NCI-H1105 treated with DMSO at 0.1 percent for 48 hours (cell line): ENCODE results near the gene ACAA2.
"Not testable (repeated sequence)": the region's sequence is repeated elsewhere in the genome, so short reads cannot be mapped to it uniquely, and the experiment has no call there.

Experiments used
- DNase-seq: peaks from one replicate; lab custom pipeline; 2025; lab: John Stamatoyannopoulos, UW

ACAA2 gene

GRCh38 chr18:49811151-49811938, 2.0 kb downstream of the ACAA2 start:
- DNase-seq = peak; percentile 42

DNA sequence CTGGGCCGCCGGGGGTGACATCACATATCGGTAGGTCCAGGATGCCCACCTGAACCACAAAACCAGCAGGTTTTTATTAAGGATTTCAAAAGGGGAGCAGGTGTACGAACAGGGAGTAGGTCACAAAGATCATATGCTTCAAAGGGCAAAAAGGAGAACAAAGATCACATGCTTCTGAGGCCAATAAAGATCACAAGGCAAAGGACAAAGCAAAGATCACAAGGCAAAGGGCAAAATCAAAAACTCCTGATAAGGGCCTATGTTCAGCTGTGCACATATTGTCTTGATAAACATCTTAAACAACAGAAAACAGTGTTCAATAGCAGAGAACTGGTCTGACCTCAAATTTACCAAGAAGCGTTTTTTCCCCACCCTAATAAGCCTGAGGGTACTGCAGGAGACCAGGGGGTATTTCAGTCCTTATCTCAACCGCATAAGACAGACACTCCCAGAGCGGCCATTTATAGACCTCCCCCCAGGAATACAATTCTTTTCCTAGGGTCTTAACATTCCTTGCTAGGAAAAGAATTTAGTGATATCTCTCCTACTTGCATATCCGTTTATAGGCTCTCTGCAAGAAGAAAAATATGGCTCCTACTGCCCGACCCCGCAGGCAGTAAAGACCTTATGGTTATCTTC, 4.7 kb downstream of the ACAA2 start:
- DNase-seq = not testable (repeated sequence)

GRCh38 chr18:49804096-49804495, 9.2 kb downstream of the ACAA2 start:
- DNase-seq = no peak

DNA sequence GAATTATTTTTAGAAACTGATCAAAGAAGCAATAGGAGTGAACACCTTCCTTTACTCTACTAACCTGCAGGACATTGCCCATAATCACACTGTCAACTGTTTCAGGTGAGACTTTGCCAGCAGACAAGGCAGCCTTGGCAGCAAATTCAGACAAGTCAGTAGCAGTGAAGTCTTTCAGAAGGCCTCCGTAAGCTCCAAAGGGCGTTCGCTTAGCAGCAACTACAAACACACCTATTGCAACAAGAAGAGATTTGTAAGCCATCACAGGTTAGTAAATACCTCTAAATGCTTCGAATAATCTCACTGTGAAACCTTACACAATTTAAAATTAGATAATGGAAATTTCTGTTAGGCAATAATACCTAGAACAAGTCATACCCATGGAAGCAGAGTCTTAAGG, 10.7 kb downstream of the ACAA2 start:
- DNase-seq = no peak

DNA sequence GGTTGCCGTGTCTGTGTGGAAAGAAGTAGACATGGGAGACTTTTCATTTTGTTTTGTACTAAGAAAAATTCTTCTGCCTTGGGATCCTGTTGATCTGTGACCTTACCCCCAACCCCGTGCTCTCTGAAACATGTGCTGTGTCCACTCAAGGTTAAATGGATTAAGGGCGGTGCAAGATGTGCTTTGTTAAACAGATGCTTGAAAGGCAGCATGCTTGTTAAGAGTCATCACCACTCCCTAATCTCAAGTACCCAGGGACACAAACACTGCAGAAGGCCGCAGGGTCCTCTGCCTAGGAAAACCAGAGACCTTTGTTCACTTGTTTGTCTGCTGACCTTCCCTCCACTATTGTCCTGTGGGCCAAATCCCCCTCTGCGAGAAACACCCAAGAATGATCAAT, 12.8 kb downstream of the ACAA2 start:
- not testable (repeated sequence) for DNase-seq

- DNase-seq = not testable (repeated sequence)
Observed at GRCh38 chr18:49799806-49800205, 13.5 kb downstream of the ACAA2 start.

GRCh38 chr18:49798001-49798400, 15.3 kb downstream of the ACAA2 start:
- DNase-seq = no peak

GRCh38 chr18:49795612-49796552, 17.5 kb downstream of the ACAA2 start:
- DNase-seq = no peak

DNA sequence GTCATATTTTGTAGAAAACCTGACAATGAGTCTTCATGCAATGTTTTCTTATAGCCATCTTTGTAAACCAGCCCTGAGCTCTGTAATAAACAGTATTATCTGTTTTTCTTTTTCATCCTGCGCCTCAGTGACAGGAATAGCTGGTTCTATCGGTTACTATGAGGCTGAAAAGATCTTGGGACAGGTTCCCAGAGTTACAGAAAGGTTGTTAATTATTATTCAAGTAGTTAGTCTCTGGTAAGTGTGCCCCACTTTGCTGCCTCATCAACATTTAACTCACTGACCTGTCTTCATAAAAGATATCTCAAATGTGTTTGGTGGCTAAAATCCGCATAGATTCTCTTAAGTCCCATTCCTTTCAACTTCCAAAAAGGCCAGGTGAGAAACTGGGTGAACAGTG, 18.6 kb downstream of the ACAA2 start:
- no peak for DNase-seq

DNA sequence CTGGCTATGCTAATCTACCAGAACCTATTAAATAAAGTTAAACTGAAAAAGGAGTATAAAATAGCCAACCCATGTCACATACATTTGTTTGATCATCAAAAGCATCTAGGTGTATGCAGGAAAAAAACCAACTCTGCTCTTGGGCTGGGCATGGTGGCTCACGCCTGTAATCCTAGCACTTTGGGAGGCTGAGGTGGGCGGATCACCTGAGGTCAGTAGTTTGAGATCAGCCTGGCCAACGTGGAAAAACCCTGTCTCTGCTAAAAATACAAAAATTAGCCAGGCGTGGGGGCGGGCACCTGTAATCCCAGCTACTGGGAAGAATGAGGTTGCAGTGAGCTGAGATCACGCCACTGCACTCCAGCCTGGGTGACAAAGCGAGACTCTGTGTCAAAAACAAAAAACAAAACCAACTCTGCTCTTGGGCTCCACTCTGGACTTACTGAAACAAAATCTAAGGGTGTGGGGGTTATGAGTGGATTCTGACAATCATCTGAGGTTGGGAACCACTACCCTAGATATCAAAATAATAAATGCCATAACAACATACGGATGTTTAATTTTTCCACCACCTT, 23.7 kb downstream of the ACAA2 start:
- DNase-seq = not testable (repeated sequence)

- no peak for DNase-seq
Observed at GRCh38 chr18:49788327-49788898, 24.9 kb downstream of the ACAA2 start.

DNA sequence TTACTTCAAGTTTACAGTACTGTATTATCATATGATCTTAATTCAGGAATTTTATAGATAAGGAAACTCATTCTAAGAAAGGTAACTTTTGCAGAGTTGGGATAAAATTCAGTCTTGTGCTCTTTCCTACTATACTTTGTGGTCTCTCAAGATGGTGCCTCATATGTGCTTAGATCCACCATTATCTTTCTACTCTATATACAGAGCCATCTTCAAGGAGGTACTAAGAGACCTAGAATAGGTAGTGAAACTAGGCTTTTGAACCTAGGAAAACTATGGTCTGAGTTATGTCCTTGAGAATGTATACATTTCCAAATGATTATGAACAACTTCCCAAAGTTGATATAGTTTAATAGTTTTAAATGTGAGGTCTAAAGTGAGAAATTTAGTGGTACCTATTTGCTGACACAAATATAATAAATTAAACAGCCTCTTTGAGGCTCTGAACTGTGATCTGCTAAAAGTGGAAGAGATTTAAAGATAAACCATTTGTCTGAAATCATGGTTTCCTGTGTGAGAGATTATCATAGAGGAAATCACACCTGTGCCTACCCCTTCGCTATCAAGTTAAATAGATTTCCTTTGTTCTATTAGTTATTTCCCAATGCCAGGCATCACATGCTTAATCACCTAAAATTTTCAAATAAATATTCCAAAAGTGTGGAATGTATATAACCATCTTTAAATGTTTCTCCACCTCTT, 27.2 kb downstream of the ACAA2 start:
- DNase-seq = no peak

DNA sequence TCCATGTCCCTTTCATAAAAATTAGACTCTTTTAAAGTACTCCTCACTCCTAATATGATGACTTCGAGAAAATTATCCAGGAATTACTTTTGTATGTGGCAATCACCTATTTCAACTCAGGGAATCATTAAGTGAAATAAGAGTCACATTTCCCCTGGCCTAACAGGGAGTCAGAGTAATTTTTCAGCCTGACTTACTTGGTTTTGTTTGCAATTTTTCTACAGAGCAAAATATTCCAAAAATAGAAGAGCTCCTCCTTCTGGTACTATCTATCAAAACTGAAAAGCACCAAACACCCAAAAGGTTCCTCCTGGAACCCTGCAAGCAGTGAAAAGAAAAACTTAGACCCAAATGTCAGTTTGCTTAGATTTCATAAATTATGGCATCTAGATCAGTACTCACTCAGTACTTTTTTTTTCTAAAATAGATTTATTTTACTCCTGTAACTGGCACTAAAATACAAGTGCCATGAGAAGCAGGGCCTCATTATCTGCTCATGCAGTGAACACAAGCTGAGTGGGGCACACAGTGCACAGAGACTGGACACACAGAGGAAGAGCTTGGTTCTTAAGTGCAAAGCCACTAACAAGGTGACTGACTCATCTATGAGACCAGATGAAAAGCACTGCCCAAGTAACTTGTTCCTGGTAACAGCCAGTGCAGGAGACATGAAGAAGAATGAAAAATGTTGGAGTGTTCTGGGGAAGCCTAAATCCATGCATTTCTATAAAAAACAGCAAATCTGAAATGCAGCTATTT, 28.7 kb downstream of the ACAA2 start:
- no peak for DNase-seq

- not testable (repeated sequence) for DNase-seq
Observed at GRCh38 chr18:49783631-49784030, 29.7 kb downstream of the ACAA2 start.

- DNase-seq = peak; percentile 44
Observed at GRCh38 chr18:49778826-49779465, 34.4 kb downstream of the ACAA2 start.

DNA sequence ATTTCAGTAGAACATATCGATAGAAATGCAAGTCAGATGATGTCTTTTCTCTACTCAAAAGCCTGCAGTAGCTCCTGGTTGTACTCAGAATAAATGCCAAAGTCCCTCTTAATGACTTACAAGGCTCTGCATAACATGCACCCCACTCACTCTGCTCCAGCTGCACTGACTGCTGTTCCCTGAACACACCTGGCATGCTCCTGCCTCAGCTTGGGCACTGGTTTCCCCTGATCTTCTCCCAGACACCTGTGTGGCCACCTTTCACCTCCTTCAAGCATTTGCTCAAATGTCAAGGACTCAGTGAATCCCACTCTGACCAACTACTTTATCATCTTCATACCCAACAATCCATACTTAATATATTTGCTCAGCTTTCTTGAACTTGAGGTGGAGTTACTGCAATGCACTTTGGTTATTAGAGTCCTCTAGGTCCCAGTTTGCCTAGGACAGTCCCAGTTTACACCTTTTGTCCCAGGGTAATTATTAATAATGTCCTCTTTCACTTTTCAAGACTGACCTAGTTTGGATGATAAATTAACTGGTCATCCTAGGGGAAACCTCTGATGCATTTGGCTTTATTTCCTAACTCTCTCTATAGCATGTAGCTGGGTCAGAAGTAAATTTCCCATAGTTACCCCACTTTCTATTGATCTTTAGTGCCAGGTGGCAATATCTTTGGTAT, 44.1 kb downstream of the ACAA2 start:
- no peak for DNase-seq

- DNase-seq = peak; percentile 14
Observed at GRCh38 chr18:49768051-49768391, 45.3 kb downstream of the ACAA2 start.

DNA sequence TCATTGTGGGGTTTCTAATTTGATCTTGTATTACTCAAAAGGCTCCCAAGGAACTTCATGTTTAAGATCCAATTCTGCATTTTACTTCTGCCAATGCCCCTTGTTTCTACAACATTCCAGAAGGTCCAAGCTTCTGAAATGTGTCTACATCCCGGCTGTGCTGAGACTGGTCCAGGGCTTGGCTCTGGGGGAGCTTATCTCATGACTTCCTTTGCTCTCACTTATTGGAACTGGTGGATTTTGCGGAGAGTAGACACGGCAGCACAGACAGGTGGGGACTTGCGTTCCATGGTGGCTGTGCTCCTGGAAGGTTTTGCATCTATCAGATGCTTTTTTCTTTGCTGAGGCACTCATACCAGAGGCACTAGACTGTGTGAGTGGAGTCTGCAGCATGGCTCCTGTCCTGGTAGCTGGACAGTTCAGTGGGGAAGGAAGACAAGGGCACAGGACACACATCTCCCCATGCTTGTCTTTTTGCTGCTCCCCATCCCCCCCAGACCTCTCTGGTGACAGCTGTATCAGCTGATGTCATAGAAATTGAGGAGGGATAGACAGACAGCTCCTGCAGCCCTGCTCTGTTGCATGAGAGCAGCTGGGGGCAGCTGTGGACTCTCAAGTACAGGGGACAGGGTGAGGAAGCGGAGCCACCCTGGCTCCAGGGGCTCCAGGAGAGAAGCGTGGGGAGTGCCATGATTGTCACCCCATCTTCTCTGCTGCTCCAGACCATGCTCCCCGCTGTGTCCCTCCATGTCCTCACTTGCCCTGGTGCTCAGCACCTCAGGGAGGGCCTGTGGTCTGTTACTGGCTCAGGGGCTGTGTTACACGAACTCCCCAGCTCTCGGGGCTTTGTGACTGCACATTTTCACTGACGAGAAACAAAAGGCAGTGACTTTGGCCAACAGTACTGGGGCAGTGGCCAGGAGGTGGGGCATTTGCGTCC, 46.0 kb downstream of the ACAA2 start:
- DNase-seq = no peak
